ENCODE measurements around the gene EPHA5.
"Not testable (repeated sequence)": the region's sequence is repeated elsewhere in the genome, so short reads cannot be mapped to it uniquely, and the experiment has no call there.

The EPHA5 gene

DNA sequence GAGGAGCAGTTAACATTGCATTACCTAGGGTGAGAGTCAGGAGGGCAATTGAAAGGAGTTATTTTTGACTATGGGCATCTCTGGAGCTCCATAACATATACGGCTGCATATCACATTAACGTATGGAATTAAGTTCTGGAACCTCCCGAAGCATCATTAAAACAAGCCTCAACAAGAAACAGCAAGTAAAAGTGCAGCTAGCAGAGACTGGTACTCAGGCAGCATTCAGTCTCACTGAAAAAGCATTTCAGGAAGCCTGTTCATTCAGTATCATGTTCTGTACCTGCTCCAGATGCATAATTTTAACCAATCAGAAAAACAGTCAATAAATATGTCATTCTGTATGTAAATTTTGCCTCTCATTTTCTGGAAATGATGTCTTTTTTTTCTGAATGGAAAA is 299.6 kb downstream of the EPHA5 start:
- no peaks in the 10 kb centered on the region for H3K9me3 ChIP-seq (ENCODE audit: low read length)
- no peaks in the 10 kb centered on the region for H3K27me3 ChIP-seq (ENCODE audit: insufficient read depth, low read length)
- no peak overlapping the region for H3K4me3 ChIP-seq (ENCODE audit: low read length)
- H2AFZ ChIP-seq (ENCODE audit: low read depth, low read length), result no peak overlapping the region
- no peaks in the 10 kb centered on the region for H3K36me3 ChIP-seq (ENCODE audit: insufficient read depth, low read length)
- no peaks in the 10 kb centered on the region for H3K4me1 ChIP-seq (ENCODE audit: insufficient read depth, low read length)

DNA sequence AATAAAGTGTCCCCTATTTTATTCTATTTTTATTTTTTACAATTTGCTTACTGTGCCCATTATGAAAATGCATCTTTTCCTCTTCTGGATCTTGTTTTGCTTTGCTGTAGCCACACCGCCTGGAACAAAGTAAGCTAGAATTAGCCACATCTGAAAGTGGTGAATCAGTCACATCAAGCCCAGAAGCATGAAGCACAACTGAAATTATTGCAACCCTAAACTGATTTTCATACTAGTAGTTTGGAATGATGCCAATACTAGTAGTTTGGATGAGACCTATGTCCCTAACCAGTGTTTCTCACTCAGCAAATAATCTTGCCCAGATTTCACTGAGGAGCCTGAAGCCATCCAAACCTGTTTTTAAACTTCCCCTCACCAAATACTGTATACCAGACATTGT is 303.0 kb downstream of the EPHA5 start:
- Histone ChIP-seq H3K9me3 (ENCODE audit: low read length) (no peaks in the 10 kb centered on the region), H2AFZ (ENCODE audit: low read depth, low read length) (no peak overlapping the region), H3K4me3 (ENCODE audit: low read length) (no peak overlapping the region), H3K4me1 (ENCODE audit: insufficient read depth, low read length) (no peaks in the 10 kb centered on the region), H3K27me3 (ENCODE audit: insufficient read depth, low read length) (no peaks in the 10 kb centered on the region), H3K36me3 (ENCODE audit: insufficient read depth, low read length) (no peaks in the 10 kb centered on the region)

DNA sequence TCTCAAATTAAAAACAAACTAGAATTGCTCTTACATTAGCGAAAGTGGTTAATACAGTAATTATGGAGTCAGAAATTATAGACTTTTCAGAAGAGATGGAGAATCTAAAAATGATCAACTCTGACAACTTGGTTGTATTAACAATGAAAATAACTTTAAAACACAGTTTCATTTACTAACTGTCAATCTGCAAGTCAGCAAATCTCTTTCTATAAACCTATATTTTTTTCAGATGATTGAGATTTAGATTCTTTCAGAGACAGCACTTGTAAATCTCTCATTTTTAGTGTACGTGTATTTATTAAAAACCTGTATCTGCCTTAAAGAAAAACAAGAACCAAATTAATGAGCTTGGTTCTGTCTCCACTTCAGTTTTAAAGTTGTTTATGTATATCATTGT is 311.4 kb downstream of the EPHA5 start:
- no peak overlapping the region for H3K4me3 ChIP-seq (ENCODE audit: low read length)
- no peaks in the 10 kb centered on the region for H3K36me3 ChIP-seq (ENCODE audit: insufficient read depth, low read length)
- no peaks in the 10 kb centered on the region for H3K9me3 ChIP-seq (ENCODE audit: low read length)
- H3K4me1 ChIP-seq (ENCODE audit: insufficient read depth, low read length), result peaks cover 2% of the 10 kb centered on the region
- H2AFZ ChIP-seq (ENCODE audit: low read depth, low read length), result no peak overlapping the region
- H3K27me3 ChIP-seq (ENCODE audit: insufficient read depth, low read length), result no peaks in the 10 kb centered on the region

DNA sequence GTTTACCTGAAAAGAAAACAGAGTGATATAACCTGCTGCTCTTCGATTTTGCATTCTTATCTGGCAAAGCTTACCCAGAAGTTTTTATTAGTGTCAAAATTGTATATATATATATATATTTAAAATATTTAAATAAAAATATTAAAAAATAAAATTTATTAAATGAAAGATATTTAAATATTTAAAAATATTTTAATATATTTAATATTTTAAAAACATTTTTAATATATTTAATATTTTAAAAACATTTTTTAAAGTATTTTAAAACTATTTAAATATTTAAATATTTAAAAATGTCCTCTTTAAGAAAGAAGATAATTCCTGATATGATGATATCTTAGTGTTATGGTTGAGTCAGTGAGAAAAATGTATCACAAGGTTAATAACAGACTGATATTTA is 317.2 kb downstream of the EPHA5 start:
- H3K9me3 ChIP-seq (ENCODE audit: low read length), result no peaks in the 10 kb centered on the region
- no peaks in the 10 kb centered on the region for H3K36me3 ChIP-seq (ENCODE audit: insufficient read depth, low read length)
- no peaks in the 10 kb centered on the region for H3K27me3 ChIP-seq (ENCODE audit: insufficient read depth, low read length)
- no peak overlapping the region for H3K4me3 ChIP-seq (ENCODE audit: low read length)
- H2AFZ ChIP-seq (ENCODE audit: low read depth, low read length), result no peak overlapping the region
- peaks cover 2% of the 10 kb centered on the region for H3K4me1 ChIP-seq (ENCODE audit: insufficient read depth, low read length)

DNA sequence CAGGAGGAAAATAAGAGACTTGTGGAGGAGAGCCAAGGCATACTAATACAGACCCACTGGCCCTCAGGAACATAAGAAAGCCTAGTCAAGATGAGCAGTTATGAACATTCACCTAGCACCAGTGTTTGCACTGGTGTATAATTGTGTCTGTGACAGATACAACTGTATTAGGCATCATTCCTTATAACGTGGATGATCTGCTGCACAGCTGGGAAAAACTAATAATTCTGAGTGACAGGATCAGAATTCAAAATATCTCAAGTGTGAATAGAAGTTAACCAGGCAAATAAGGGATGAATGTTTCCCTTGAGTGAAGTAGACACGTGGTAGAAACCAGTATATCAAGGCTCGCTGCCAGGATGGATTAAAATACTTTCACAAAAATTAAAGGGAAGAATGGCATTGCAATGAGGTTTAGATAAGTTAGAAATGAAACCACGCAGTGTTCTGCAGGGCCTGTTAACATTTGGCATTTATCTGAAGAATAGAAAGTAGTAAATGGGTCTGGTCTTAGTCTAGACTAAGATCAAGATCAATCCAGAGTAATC is 325.9 kb downstream of the EPHA5 start:
- Histone ChIP-seq H3K27me3 (ENCODE audit: insufficient read depth, low read length) (no peaks in the 10 kb centered on the region), H3K4me1 (ENCODE audit: insufficient read depth, low read length) (no peaks in the 10 kb centered on the region), H3K9me3 (ENCODE audit: low read length) (no peaks in the 10 kb centered on the region), H3K4me3 (ENCODE audit: low read length) (no peak overlapping the region), H2AFZ (ENCODE audit: low read depth, low read length) (no peak overlapping the region), H3K36me3 (ENCODE audit: insufficient read depth, low read length) (no peaks in the 10 kb centered on the region)

DNA sequence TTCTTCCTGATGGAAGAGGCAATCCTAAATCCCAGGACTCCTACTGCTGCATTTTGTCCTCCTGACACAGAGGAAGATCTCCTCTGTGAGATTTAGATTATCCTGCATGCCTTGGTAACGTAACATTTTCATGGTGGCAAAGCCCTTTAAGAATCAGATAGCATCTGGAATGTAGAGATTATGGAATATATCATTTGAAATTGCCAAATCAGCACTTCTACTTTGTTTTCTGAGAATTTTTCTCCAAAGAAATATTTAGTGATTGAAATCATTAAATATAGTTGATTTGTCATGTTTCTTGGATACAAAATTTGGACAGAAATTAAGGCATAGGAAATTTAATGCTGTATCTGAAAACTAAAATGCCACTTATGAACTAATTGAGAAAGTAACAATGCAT is 326.9 kb downstream of the EPHA5 start:
- no peaks in the 10 kb centered on the region for H3K36me3 ChIP-seq (ENCODE audit: insufficient read depth, low read length)
- H3K4me1 ChIP-seq (ENCODE audit: insufficient read depth, low read length), result no peaks in the 10 kb centered on the region
- no peaks in the 10 kb centered on the region for H3K27me3 ChIP-seq (ENCODE audit: insufficient read depth, low read length)
- no peak overlapping the region for H3K4me3 ChIP-seq (ENCODE audit: low read length)
- no peaks in the 10 kb centered on the region for H3K9me3 ChIP-seq (ENCODE audit: low read length)
- H2AFZ ChIP-seq (ENCODE audit: low read depth, low read length), result no peak overlapping the region

DNA sequence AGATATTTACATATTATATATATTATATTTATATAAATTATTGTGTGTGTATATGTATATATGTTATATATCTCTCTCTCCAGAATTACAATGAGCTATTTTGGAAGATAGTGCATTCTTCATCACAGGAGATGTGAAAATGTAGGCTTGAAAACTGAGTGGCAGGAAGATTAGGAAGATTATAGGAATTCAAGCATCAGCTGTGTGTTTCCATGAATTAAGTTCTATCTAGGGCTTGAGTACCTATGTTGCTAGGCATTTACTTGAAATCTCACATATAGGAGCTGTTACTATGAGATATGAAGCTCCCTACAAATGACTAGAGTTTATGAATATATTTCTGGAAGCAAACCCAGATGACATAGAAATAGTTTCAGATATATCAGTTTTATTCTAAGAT is 328.7 kb downstream of the EPHA5 start:
- Histone ChIP-seq H3K4me1 (ENCODE audit: insufficient read depth, low read length) (no peaks in the 10 kb centered on the region), H3K36me3 (ENCODE audit: insufficient read depth, low read length) (no peaks in the 10 kb centered on the region), H2AFZ (ENCODE audit: low read depth, low read length) (no peak overlapping the region), H3K27me3 (ENCODE audit: insufficient read depth, low read length) (no peaks in the 10 kb centered on the region), H3K4me3 (ENCODE audit: low read length) (no peak overlapping the region), H3K9me3 (ENCODE audit: low read length) (no peaks in the 10 kb centered on the region)

DNA sequence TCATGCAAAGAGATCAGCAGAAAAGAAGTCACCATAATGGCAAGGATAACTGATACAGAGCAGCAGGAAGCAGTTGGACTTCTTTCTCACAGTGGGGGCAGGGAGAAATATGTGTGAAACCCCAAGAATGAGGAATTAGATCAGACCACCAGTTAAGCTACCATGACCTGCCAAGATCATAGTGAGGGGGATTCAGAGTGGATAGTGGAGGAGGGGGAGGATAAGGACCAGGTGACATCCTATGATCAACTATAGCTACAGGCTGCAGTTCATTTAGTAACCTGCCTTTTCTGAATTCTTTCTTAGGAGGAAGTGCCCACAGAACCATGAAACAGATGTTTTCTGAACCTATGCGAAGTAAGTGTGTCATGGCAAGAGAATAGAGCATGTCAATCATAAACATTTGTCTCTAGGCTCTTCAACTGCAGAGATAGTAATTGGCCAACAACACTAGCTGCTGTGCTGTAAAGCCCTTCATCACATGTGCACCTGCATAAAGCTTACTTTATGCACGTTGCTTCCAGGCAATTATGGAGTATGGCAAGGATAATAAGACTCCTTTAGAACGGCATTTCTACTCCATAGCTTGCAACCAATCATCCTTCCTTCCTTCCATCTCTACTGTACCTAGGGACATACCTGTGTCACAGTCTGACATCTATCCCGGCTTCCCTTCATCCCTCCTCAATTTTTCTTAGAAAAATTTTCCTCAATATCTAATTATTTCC is 329.7 kb downstream of the EPHA5 start:
- H3K36me3 ChIP-seq (ENCODE audit: insufficient read depth, low read length), result no peaks in the 10 kb centered on the region
- no peak overlapping the region for H2AFZ ChIP-seq (ENCODE audit: low read depth, low read length)
- H3K9me3 ChIP-seq (ENCODE audit: low read length), result no peaks in the 10 kb centered on the region
- H3K4me3 ChIP-seq (ENCODE audit: low read length), result no peak overlapping the region
- H3K27me3 ChIP-seq (ENCODE audit: insufficient read depth, low read length), result no peaks in the 10 kb centered on the region
- H3K4me1 ChIP-seq (ENCODE audit: insufficient read depth, low read length), result no peaks in the 10 kb centered on the region

DNA sequence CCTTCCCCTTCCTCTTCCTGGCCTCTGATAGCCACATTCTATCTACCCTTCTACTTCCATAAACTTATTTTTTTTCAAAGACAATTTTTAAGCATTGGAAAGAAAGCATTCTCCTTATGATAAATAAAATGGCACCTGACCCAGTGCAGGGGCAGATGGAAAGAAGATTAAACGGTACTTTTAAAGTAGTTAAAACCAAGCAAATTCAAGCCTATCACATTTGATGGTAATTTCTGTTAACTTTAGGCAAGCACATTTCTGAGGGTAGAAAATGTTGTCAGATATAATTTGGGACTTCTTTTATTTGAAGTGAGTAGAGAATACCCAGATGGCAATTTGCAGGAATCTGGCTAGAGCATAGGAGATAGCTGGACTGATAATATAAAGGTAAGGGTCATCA is 332.9 kb downstream of the EPHA5 start:
- H3K36me3 ChIP-seq (ENCODE audit: insufficient read depth, low read length), result no peaks in the 10 kb centered on the region
- no peaks in the 10 kb centered on the region for H3K27me3 ChIP-seq (ENCODE audit: insufficient read depth, low read length)
- H3K9me3 ChIP-seq (ENCODE audit: low read length), result no peaks in the 10 kb centered on the region
- no peak overlapping the region for H2AFZ ChIP-seq (ENCODE audit: low read depth, low read length)
- no peak overlapping the region for H3K4me3 ChIP-seq (ENCODE audit: low read length)
- no peaks in the 10 kb centered on the region for H3K4me1 ChIP-seq (ENCODE audit: insufficient read depth, low read length)

DNA sequence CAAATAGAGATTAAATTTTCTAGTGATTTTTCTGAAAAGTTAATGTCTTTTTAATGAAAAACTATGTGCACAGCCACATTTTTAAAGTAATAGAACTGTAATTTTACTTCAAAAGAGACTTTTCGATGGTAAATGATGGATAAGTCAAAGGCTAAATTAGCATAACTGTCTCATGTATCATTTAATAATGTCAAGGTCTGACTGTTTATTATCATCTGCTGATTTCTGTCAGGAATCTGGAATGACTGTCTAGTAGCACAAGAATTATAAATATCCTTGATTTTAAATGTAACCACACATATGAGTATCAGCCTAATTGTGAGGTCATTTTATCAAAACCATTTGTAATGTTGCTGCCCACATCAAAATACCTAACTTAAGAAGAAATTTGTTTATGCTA is 333.8 kb downstream of the EPHA5 start:
- Histone ChIP-seq H3K36me3 (ENCODE audit: insufficient read depth, low read length) (no peaks in the 10 kb centered on the region), H2AFZ (ENCODE audit: low read depth, low read length) (no peak overlapping the region), H3K4me3 (ENCODE audit: low read length) (no peak overlapping the region), H3K4me1 (ENCODE audit: insufficient read depth, low read length) (no peaks in the 10 kb centered on the region), H3K27me3 (ENCODE audit: insufficient read depth, low read length) (no peaks in the 10 kb centered on the region), H3K9me3 (ENCODE audit: low read length) (no peaks in the 10 kb centered on the region)

DNA sequence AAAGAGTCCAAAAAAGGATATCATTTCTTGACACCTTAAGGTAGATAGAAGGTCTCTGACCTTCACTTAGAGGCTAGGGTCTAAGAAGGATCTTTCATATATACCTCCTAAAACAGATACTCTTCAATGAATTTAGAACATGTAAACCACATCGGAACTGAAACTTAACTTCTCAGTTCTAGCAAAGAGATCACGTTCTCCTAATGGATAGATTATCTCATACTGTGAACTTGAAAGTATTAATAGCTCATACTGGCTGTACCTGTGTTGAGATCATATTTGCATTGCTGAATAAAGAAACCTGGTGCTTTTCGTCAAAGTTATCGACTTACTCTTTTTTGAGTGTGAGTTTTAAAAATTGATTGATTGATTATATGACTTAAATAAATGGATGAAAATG is 353.8 kb downstream of the EPHA5 start:
- H3K9me3 ChIP-seq (ENCODE audit: low read length), result no peaks in the 10 kb centered on the region
- no peaks in the 10 kb centered on the region for H3K4me1 ChIP-seq (ENCODE audit: insufficient read depth, low read length)
- H3K36me3 ChIP-seq (ENCODE audit: insufficient read depth, low read length), result no peaks in the 10 kb centered on the region
- no peak overlapping the region for H2AFZ ChIP-seq (ENCODE audit: low read depth, low read length)
- H3K27me3 ChIP-seq (ENCODE audit: insufficient read depth, low read length), result no peaks in the 10 kb centered on the region
- no peak overlapping the region for H3K4me3 ChIP-seq (ENCODE audit: low read length)

DNA sequence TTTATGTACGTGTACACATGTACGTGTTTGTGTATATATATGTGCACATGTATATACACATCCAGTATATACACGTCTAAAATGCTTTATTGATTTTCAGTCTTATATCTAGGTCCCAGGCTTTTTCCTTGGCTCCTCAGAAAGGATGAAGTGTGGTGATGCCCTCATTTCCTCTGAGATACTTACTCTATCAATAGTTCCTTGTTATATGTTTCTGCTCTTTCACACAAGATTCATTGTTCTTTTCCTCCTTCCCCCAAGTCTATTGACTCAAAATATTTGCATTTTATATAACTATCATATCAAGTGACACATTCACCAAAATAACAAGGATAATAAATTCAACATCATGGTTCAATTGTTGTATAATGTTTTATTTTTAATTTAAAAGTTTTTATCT is 359.2 kb downstream of the EPHA5 start:
- H3K9me3 ChIP-seq (ENCODE audit: low read length), result no peaks in the 10 kb centered on the region
- H3K4me3 ChIP-seq (ENCODE audit: low read length), result no peak overlapping the region
- H3K36me3 ChIP-seq (ENCODE audit: insufficient read depth, low read length), result no peaks in the 10 kb centered on the region
- H2AFZ ChIP-seq (ENCODE audit: low read depth, low read length), result no peak overlapping the region
- H3K4me1 ChIP-seq (ENCODE audit: insufficient read depth, low read length), result no peaks in the 10 kb centered on the region
- H3K27me3 ChIP-seq (ENCODE audit: insufficient read depth, low read length), result no peaks in the 10 kb centered on the region

DNA sequence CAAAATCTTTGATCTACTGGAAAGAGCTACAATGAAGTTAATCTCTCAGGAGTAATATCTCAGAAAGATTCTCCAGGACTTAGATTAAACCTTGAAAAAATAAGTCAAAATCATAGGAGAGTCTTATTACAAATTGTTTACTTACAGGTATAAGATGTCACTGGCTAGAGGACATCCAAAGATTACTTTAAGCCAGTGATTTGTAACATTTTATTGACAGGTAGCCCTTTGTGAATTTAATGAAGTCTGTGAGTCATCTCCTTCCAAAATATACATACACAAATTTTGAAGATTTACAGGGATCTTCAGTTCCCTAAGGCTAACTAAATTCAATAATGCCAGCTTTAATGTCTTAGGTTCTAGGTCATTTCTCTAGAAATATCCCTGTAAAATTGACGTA is 359.7 kb downstream of the EPHA5 start:
- Histone ChIP-seq H3K4me3 (ENCODE audit: low read length) (no peak overlapping the region), H3K27me3 (ENCODE audit: insufficient read depth, low read length) (no peaks in the 10 kb centered on the region), H3K9me3 (ENCODE audit: low read length) (no peaks in the 10 kb centered on the region), H3K36me3 (ENCODE audit: insufficient read depth, low read length) (no peaks in the 10 kb centered on the region), H2AFZ (ENCODE audit: low read depth, low read length) (no peak overlapping the region), H3K4me1 (ENCODE audit: insufficient read depth, low read length) (no peaks in the 10 kb centered on the region)

DNA sequence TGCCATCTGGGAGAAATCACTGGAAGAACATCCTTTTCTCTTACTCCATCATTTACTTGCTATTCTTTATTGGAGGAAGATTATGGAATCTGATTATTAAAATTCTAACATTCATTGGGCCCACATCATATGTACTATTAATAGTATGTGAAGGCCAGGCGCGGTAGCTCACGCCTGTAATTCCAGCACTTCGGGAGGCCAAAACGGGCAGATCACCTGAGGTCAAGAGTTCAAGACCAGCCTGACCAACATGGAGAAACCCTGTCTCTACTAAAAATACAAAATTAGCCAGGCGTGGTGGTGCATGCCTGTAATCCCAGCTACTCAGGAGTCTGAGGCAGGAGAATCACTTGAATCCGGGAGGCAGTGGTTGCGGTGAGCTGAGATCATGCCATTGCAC is 361.7 kb downstream of the EPHA5 start:
- H3K4me3 ChIP-seq (ENCODE audit: low read length); H3K36me3 ChIP-seq (ENCODE audit: insufficient read depth, low read length); H3K9me3 ChIP-seq (ENCODE audit: low read length); H3K27me3 ChIP-seq (ENCODE audit: insufficient read depth, low read length); H3K4me1 ChIP-seq (ENCODE audit: insufficient read depth, low read length); H2AFZ ChIP-seq (ENCODE audit: low read depth, low read length): not testable (repeated sequence)
